Measurements from ENCODE around the gene GNAZ.

GNAZ gene

GRCh38 chr22:23075525-23076216 lies 5.4 kb downstream of the GNAZ start:
- no peak for DNase-seq (ENCODE audit: low read depth in 2 of 2, low spot score in 1 of 2)

- no peak for DNase-seq (ENCODE audit: low read depth in 2 of 2, low spot score in 1 of 2)
Measured at GRCh38 chr22:23076896-23077572, 6.7 kb downstream of the GNAZ start.

GRCh38 chr22:23077627-23078461 lies 7.5 kb downstream of the GNAZ start:
- no peak for DNase-seq (ENCODE audit: low read depth in 2 of 2, low spot score in 1 of 2)

GRCh38 chr22:23078462-23078787 lies 8.1 kb downstream of the GNAZ start:
- no peak for DNase-seq (ENCODE audit: low read depth in 2 of 2, low spot score in 1 of 2)

- DNase-seq (ENCODE audit: low read depth in 2 of 2, low spot score in 1 of 2): no peak
Measured at GRCh38 chr22:23079240-23079768, 9.0 kb downstream of the GNAZ start.

GRCh38 chr22:23079814-23080521 lies 9.6 kb downstream of the GNAZ start:
- DNase-seq (ENCODE audit: low read depth in 2 of 2, low spot score in 1 of 2): no peak

GRCh38 chr22:23080613-23081290 lies 10.4 kb downstream of the GNAZ start:
- DNase-seq (ENCODE audit: low read depth in 2 of 2, low spot score in 1 of 2): no peak

GRCh38 chr22:23082534-23083314 lies 12.4 kb downstream of the GNAZ start:
- DNase-seq (ENCODE audit: low read depth in 2 of 2, low spot score in 1 of 2): no peak

- no peak for DNase-seq (ENCODE audit: low read depth in 2 of 2, low spot score in 1 of 2)
Measured at GRCh38 chr22:23083315-23084021, 13.1 kb downstream of the GNAZ start.

GRCh38 chr22:23084453-23085350 lies 14.4 kb downstream of the GNAZ start:
- DNase-seq (ENCODE audit: low read depth in 2 of 2, low spot score in 1 of 2): no peak

GRCh38 chr22:23085351-23085671 lies 15.0 kb downstream of the GNAZ start:
- DNase-seq (ENCODE audit: low read depth in 2 of 2, low spot score in 1 of 2): no peak

GRCh38 chr22:23085785-23086184 lies 15.5 kb downstream of the GNAZ start:
- no peak for DNase-seq (ENCODE audit: low read depth in 2 of 2, low spot score in 1 of 2)

GRCh38 chr22:23086263-23086662 lies 15.9 kb downstream of the GNAZ start:
- no peak for DNase-seq (ENCODE audit: low read depth in 2 of 2, low spot score in 1 of 2)

GRCh38 chr22:23086787-23087186 lies 16.5 kb downstream of the GNAZ start:
- no peak for DNase-seq (ENCODE audit: low read depth in 2 of 2, low spot score in 1 of 2)

GRCh38 chr22:23088199-23088604 lies 17.9 kb downstream of the GNAZ start:
- DNase-seq (ENCODE audit: low read depth in 2 of 2, low spot score in 1 of 2): no peak

- no peak for DNase-seq (ENCODE audit: low read depth in 2 of 2, low spot score in 1 of 2)
Measured at GRCh38 chr22:23089010-23089409, 18.7 kb downstream of the GNAZ start.

- no peak for DNase-seq (ENCODE audit: low read depth in 2 of 2, low spot score in 1 of 2)
Measured at GRCh38 chr22:23089633-23090456, 19.5 kb downstream of the GNAZ start.

- DNase-seq (ENCODE audit: low read depth in 2 of 2, low spot score in 1 of 2): no peak
Measured at GRCh38 chr22:23090457-23090835, 20.1 kb downstream of the GNAZ start.
